HG02623 (cell line): Measurements from ENCODE around the gene ADARB1.

ENCODE experiments used
- ATAC-seq: cut with Tn5 transposase; IDR thresholded peaks from one replicate; pipeline ENCODE4 v1.9.1; 2021; ENCODE audit warnings: moderate library complexity; ENCODE audit not compliant: unreplicated experiment

The ADARB1 gene

DNA sequence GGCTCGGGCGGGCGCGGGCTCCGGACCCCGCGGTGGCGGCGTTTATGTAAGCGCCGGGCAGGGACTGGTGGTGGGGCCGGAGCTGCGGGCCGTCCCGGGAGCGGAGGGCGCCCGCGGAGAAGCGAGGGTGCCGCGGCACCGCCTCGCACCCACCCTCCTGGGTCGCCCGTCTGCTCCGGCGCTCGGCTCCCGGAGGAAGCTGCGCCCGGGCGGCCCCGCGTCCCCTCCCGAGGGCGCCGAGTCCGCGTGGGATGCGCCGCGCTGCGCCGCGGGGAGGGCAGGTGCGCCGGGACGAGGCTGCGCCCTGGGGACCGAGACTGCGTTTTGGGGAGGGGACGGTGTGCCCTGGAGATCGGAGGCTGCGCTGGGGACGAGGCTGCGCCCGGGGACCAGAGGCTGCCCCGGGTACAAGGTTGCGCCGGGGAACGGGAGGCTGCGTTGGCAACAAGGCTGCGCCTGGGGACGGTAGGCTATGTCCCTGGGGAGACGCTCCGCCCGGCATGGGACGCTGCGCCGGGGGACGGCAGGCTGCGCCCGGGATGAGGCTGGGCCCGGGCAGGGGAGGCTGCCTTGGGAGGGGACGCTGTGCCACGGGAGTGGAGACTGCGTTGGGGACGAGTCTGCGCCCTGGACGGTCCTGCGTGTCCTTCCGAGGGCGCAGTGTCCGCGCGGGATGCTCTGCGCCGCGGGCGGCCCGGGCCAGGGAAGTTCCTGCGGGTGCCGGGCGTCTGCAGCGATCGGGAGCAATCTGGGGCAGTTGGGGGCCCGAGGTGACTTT lies 627 bp downstream of the ADARB1 start:
- ATAC-seq, result no peak

- no peak for ATAC-seq
These were observed 1.3 kb downstream of the ADARB1 start for GRCh38 chr21:45075596-45076244.

- ATAC-seq, result no peak
These were observed 1.9 kb downstream of the ADARB1 start for GRCh38 chr21:45076245-45076711.

DNA sequence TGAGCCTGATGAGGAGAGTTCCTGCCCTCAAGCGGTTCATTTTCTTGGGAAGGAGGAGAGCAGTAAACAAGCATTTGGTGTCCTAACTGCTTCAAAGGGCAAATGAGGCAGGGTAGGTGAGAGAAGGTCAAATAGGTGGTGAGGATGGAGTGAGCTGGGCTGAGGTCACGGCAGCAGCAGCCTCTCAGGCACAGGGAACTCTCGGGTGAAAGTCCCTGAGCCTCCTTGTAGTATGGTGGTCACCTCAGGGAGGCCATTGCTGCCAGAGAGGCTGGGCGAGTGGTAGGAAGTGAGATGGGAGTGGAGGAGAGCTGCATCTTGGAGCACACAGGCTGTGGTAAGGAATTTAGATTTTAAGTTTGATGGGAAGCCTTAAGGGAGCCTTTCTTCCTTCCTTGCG lies 4.0 kb downstream of the ADARB1 start:
- ATAC-seq, result no peak

DNA sequence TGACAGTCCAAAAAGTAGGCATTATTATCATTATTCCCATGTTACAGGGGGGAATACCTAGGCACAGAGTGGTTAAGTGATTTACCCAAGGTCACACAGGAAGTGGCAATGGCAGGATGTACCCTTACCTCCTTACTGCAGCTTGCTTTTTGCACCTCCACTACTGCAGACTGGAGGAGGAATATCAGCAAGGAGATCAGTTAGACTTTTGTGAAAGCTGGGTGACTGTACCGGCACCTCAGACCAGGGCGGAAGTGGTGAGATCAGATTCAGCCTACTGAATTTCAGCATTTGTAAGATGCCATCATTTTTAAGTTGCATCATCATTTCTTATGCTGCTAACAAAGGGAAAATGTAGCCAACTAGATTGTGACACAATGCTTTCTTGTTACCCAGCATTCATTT lies 4.5 kb downstream of the ADARB1 start:
- ATAC-seq, result no peak

GRCh38 chr21:45079351-45079750 lies 5.0 kb downstream of the ADARB1 start:
- no peak for ATAC-seq

GRCh38 chr21:45080232-45080631 lies 5.9 kb downstream of the ADARB1 start:
- ATAC-seq, result no peak

- no peak for ATAC-seq
These were observed 6.4 kb downstream of the ADARB1 start for GRCh38 chr21:45080639-45081414.

DNA sequence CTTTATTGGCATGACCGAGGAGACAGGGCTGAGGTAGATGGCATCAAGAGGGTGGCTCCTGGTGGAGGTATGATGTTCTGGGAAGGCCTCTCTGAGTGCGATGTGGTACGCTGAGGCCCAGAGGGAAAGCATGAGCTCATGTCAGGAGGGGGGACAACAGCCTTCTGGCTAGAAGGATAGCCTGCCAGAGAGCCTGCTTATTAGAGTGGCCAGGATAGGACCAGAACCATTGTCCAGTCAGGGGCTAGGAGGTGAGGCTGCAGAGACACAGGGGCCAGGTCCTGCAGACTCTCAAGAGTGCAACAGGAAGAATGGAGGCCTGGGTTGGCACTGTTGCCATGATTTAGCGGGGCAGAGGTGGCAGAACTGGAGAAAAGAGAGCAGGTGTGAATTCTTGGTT lies 7.3 kb downstream of the ADARB1 start:
- no peak for ATAC-seq

GRCh38 chr21:45082736-45083135 lies 8.4 kb downstream of the ADARB1 start:
- ATAC-seq, result no peak

DNA sequence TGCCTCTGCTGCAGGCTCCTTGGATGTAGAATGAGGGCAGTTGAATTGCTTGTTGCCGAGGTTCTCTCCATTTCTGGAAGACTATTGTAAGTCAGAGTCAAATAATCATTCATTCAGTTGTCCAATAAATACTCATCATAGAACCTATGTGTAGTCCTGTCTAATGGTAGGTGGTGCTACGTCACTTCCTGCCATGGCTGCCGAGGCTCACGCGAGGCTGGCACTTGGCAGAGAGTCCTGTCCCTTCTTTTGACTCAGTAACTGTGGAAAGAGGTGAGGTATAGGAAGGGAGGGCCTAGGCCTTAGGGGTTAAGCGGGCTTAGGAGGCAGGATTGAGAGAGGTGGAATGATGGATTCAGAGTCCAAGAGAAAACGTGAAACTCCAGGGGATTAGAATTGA lies 9.7 kb downstream of the ADARB1 start:
- ATAC-seq, result no peak

GRCh38 chr21:45084881-45085536 lies 10.6 kb downstream of the ADARB1 start:
- ATAC-seq, result no peak

DNA sequence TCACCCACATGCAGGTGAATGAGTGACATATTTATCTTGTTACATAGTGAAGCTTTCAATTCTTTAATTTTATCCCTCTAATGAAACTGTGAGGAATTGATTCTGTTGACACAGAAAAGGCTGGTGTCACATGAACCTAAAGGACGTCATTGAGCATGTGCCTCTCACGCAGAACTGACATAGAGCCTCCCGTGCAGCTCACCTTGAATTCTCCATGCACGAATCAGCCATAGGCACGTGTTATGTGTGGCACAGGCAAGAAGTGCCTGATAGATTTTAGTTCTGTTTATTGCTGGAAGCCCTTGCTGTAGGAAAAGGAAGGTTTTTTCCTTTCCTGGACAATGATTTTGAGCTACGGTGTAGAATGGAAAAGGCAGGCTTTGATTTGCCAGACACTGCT lies 11.3 kb downstream of the ADARB1 start:
- ATAC-seq, result no peak

DNA sequence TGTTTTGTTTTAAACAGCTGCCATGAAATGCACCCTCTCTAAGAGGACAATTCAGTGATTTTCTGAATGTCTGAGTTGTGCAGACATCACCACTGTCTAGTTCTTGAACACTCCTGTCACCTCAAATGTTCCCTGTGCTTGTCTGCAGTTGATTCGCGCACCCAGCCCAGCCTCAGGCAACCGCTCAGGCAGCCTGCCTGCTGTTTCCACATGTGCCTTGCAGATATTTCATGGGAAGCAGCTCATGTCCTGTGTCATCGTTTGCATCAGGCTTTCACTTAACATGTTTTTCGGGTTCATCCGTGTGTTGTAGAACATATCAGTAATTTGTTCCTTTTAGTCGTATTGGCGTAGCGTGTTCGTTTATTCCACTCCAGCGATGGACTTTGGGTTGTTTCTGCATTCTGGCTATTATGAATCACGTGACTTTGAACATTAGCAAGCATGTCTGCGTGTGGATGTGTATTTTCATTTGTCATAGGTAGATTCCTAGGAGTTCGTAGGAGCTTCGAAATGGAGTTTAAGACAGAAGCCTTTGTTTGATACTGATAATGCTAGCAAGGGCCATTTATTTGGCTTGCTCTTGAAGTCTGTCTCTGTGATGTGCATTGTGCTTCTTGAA lies 12.1 kb downstream of the ADARB1 start:
- no peak for ATAC-seq

DNA sequence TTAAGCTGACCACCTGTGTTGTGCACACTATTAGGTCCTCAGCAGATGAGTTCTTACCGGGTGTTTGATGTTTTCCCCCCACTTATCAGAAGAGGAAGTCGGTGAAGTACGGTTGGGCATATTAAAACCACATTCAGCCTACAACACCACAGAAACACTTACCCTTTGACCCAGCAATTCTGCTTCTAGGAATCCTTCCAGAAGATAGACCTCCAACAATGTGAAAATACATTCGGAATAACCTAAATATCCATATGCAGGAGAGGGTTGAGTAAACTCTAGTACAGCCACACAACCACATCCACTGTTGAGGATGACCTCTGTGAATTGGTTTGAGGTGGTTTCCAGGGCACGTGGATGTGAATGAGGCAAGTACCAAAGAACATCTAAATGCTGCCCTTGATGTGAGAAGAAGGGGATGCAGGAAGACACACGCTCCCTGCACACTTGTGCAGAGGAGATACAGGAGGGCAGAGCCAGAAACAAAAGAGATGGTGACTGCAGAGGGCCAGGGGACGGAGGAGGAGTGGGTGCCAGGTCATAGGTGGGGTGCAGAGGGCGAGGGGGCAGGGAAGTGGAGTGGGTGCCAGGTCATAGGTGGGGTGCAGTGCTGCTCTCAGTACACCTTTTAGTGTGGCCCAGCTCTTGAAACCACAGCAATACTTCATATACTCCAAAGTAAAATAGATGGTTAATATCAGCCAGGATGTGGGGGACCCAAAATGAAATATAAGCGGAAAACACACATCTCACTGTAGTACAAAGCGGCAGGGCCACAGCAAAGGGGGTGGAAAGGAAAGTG lies 12.8 kb downstream of the ADARB1 start:
- ATAC-seq, result no peak

GRCh38 chr21:45088116-45088515 lies 13.7 kb downstream of the ADARB1 start:
- no peak for ATAC-seq

- no peak for ATAC-seq
These were observed 14.3 kb downstream of the ADARB1 start for GRCh38 chr21:45088729-45089128.

DNA sequence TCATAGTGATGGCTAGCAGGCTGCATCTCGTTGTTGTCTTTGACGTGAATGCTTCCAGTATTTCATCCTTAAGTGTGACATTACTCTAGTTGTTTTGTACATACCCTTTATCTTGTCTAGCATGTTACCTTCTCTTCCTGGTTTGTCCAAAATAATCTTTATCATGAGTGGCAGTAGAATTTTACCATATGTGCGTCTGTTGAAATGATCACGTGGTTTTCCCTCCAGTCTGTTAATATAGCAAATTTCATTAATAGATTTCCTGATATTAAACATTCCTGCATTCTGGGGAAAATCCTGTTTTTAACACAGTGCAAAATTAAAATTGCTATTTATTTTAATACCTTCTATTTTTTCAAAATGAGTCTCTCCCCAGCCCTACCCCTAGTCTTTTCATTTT lies 15.6 kb downstream of the ADARB1 start:
- ATAC-seq, result no peak

GRCh38 chr21:45090966-45091365 lies 16.6 kb downstream of the ADARB1 start:
- ATAC-seq, result no peak
